NCI-H748 (cell line): ENCODE measurements around the gene C1orf50.
A peak's percentile ranks its signal among the peaks of the same experiment; 100 is the strongest.
"Not testable (repeated sequence)": the region's sequence is repeated elsewhere in the genome, so short reads cannot be mapped to it uniquely, and the experiment has no call there.

Source experiments
- DNase-seq: peaks from one replicate; lab custom pipeline; 2025; ENCODE audit not compliant: unreplicated experiment; lab: John Stamatoyannopoulos, UW

Gene C1orf50

DNA sequence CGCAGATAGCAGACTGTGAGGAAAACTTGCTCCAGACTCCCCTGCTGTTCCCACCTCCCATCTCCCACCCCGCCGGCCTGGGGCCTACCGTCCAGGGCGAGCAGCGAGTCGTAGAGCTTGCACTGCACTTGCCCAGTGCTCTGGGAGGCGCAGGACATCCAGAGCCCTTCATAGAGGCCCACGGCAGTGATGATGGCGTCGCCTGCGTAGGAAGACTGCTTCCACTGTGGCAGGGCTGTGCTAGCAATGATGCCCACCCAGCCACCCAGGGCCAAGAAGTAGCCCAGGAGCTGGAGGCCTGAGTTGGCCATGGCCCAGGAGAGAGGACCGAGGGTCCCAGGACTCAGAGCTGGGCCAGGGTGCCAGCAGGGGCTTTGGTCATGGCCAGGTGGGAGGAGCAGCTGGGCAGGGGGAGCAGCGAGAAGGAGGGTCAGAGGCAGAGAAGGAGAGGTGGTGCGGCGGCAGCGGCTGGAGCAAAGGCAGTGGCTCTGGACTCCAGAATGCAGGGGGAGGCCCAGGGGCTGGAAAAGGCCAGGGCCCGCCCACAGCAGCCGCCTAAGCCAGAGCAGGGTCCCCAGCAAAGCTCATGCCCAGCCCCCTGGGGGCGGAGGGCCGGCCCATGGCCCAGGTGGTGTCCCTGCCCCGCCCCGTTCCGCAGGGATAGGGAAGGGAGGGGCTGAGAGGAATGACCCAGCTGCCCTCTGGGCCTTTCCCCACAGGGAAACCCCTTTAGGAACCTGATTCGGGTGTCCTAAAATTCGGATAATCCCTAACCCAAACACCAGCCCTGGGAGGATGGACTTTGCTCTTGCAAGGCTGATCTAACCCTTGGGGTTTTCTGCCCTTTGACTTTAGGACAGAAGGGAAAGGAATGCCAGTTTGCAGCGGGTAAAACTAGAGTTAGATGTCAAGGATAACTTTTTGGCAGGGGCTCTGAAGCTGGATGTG lies 27.0 kb upstream of the C1orf50 start, which contains the start of gene CLDN19:
Gene CLDN19 (minus strand): TSS at position 484 of the 948 bp plus-strand sequence. CDS start 173 bp downstream, at position 311.
- no peak for DNase-seq

DNA sequence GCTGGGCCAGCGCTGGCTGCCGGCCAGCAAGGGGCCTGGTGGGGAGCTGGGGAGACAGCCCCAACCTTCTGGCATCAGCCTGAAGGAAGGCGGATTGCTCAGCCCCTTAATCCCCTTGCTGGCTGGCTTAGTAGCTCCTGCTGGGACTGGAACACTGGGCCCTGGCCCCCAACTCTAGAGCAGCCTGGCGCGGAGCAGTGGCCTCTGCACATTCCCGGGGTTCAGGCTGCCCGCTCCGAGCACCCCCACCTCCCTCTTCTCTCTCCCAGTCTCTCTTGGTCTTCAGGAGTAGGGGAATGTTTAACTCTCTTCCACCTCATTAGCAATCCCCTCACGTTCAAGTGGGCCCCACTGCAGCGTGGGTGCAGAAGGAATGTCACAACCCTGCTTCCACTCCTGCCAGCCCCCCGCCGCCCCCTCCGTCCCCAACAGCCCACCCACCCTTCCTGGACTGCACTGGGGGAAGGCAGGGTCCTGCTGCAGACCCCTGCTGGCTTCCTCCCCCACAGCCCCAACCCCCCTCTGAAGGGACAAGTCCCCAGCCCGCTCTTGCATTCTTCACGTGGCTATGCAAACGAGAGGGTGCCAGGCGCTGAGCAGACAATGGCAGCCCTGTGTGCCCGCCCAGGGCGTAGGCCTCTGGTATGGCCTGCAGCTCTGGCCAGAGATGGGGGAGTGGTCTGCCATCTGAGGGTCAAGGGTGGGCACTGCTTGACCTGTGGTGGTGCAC lies 26.0 kb upstream of the C1orf50 start:
- DNase-seq: no peak

DNA sequence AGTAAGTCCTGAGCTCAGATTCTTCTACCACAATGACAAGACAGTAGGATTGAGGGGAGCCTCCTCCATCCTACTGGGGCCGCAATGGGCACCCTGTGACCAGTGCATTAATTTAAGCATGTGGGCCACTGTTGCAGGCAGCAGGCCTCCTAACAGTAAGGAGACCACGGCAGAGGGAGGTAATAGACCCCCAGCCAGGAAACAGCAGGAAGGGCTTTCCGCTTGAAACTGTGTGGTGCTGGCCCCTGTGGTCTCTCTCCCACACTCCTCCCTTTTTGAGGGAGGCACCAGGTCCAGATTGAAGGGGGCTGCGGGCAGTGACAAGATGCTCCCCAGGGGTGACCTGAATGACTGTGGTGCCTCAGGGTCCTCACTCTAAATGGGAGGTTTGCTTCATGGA lies 25.3 kb upstream of the C1orf50 start:
- no peak for DNase-seq

DNA sequence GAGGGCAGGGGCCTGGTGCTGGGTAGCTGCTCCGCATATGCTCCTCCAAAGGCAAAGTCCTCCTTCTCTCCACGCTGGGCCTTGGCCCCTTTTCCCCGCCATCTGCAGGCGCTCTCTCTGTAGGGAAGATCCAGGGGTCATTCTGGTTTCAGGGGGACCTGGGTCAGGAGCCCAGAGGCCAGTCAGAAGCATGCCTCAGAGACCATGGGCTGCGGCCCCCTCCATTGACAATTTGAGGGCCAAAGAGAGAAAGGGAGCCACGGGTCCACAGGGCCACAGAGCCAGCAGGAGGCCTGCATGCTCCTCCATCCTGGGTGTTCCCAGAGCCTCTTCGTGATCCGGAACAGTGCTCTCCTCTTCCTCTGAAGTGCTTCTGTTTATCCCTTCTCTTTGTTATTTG lies 24.9 kb upstream of the C1orf50 start:
- DNase-seq: no peak

DNA sequence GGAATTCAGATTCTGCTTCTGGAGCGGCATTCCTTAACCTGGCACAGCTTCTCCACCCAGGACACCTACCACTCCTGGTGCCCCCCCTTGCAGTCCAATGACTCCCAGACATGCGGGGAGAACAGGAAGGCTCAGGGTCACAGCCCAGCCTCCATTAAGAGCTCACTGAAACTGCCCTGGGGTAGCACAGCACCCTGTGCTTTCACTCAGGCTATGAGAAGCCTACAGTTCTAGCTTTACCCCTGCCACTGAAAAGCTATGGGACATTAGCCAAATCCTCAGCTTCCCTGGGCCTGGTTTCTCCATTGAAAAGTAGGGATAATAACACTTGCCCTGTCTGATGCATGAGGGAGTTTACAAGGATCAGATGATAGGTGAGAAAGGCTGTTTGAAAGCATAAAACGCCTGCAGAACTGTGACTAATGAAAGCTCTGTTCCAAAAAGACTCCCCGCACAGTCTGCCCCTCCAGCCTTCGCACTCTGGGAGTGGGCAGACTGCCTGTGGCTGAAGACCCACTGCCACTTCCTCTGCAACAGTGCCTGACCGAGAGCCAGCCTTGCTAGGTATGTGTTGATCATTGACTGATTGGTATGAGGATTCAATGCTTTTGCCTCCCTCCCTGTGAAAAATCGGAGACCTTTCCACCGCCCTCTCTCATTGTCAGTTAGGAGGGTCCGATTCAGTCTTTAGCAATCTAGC lies 24.3 kb upstream of the C1orf50 start:
- no peak for DNase-seq

DNA sequence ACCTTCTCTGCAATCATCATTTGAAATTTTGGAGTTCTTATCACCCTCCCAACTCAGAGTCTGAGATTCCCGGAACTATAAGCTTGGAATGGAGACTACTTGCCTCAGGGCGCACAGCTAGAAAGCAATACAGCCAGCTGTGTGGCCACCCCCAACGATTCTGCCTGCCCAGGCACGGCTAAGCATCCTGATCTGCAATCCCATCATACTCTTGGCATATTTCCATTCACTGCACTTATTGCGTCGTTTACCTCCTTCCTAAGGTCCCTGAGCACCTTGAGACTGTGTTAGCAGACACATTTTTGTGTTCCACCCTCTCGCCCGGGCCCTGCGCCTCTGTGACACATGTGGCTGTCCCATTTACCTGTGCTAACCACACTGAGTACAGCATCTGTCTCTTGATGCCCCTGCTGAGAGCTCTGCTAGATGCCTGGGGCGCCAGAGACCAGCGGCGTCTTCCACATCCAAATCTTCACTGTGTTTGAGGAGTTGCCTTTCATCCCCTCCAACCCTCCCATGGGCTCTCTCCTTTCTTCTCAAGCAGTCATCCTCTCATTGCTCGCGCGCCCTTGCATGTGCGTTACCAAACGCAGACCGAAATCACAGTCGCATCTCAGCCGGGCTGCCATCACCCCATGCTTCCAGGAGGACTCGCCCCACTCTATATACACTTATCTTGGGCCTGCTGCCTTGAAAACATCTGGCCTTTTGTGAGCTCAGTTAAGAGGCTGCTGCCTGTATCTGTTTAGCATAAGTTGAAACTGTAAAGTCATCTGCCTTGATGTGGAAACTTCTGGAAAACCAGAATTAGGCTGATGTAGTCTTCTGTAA lies 23.5 kb upstream of the C1orf50 start:
- DNase-seq: no peak

DNA sequence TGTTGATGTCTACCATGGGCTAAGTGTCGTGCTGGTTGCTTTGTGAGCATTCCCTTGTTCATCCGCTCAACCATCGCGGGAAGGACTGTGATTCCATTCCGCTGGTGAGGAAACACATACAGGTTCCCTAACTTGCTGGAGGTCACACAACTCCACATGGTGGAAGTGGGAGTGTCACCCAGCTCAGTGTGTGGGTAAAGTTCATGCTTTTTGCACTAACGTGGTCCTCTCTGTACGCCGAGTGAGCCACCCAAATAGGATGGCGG lies 23.0 kb upstream of the C1orf50 start:
- DNase-seq: no peak

DNA sequence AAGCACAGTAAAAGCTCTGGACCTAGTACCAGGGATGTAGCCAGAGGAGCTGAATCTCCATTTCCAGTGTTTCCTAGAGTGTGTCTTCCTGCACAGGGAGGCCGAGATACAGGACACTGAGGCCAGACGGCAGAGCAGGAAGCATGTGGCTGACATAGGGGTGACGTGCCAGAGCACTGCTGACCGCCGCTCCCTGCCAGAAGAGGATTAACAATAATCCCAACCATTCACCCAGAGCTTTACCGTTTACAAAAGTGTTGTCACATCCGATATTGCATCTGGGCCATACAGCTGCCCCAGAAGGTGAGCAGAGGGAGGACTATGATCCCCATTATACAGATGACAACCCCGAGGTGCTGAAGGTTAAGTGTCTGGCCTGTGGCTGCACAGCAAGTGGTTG lies 21.2 kb upstream of the C1orf50 start:
- no peak for DNase-seq

DNA sequence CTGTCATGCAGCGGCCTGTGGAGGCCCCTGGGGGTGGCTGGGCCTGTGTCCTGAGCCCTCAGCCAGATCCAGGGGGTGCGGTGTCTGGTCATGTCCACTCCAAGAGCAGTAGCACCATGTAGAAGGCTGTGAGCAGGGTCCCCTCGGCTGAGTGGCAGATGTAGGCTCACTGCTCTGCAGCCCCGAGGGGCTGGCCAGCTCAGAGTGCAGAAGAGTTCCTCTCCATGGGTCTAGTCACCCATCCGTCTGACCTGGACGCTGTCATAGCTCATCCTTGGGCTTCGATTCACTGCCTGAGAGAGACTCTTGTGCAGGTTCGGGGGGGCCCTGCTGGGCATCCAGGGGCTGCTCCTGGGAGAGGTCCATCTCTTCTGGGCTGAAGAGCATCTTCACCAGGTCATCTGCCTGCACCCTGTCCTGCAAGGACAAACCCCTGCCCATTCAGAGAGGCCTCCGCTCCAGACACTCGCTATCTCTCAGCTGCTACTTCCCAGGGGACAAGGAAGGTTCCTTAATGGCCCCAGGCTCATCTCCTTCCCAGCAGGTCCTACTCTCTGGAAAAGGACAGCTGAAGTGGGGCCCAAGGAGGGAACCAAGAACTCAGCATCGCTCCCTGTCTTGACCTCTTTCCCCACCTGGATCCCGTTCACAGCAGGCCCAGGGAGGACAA lies 20.5 kb upstream of the C1orf50 start:
- no peak for DNase-seq

DNA sequence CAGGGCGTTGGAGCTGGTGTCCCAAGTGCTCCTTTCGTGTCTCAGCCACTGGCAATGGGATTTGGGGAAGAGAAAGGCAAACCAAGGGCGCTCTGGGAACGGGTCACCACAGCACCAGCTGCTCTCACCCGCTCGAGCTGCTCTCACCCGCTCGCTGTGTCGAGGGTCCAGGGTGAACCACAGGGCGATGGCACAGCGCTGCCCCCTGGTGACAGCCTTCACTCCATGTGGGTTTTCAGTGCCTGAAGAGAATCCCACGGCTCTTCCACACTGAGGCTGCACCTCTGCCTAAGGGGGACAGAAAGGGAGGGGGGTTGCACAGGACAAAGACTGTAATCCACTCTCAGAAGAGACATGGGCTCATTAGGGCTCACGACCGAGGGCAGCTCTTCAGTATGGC lies 19.9 kb upstream of the C1orf50 start:
- DNase-seq: peak; percentile 90

DNA sequence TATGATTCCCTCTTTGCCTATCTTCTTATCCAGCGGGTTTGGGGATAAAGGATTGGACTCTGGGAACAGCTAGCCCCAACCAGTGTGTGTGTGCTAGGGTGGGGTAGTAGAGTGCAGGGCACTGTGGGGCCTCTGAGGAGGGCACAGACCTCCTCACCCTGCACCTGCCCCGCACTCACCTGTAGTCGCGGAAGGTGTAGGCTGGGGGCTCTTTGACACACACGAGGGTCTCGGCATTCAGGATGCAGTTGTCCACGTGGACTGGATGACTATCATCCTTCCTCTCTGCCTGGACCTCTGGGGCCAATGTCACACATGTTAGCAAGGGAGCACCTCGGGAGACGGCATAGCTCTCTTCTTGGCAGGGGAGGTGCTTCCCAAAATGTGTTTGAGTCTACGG lies 19.0 kb upstream of the C1orf50 start:
- no peak for DNase-seq

DNA sequence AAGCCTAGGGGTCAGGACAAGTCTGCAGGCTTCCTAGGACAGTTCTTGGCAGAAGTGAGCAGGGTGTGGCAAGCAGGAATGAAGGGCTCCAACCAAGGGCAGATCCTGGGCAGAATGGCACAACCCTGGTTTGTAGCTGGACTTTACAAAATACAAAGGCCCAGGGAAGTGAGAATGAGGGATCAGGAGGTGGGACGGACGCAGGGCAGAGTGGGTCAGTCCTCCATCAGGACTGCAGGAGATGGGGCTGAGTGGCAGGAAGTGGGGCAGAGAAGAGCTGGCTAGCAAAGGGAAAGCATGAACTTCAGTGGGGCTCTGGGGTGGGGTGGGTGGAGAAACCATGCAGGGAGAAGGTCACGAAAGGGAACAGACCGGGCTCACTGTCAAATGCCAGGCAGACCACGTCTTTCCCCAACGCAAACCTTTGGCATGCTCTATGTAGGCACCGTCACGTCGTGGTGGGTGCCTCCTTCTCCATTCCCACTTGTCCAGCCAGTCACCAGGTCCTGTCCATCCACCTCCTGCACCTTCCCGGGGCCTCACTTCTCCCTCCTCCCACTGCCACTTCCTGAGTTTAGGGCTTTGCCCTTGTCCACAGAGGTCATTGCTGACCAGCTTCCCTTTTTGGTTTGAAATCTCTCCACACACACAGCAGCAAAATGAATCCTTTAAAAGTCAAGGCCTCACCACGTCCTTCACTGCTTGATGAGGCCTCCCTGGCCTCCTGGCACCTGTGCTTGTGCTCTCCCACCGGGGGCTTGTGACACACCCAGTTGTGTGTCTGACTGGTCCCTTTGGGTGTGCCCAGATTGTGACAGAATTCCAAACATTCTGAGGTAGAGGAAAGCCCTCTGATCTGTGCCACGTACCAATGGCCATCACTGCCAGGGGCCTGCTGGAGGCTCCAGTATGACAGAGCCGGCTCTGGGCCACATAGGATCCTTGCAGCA lies 18.3 kb upstream of the C1orf50 start:
- DNase-seq: no peak

DNA sequence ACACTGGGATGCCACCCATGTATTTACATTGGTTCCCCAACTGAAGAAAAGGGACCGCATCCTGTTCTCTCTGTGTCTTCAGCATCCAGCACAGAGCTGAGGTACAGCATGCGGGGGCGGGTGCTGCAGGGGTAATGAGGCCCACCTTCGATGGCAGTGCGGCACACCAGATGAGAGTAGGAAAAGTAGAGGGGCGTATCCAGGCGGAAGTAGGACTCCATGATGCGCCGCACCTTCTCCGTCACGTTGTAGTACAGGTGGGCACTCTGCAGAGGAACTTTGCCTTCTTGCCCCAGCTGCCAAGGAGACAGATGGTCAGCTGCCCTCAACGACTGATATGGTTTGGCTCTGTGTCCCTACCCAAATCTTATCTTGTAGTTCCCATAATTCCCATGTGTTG lies 17.0 kb upstream of the C1orf50 start:
- no peak for DNase-seq

DNA sequence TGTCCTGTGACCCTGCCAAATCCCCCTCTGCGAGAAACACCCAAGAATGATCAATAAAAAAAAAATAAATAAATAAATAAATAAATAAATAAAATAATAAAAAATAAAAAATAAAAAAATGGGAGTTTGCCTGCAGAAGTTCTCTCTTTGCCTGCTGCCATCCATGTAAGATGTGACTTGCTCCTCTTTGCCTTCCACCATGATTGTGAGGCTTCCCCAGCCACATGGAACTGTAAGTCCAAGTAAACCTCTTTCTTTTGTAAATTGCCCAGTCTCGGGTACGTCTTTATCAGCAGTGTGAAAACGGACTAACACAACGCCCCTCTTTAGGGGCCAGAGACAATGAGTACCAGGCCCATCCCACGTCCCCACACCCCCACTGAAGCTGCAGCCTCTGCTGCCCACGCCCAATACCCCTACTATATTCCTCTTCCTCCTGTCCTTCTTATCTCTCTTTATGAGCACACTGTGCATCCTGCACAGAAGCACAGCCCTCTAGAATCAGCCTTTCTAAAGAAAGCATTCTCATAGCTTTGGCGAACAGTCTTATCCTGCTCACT lies 15.5 kb upstream of the C1orf50 start:
- DNase-seq: not testable (repeated sequence)

DNA sequence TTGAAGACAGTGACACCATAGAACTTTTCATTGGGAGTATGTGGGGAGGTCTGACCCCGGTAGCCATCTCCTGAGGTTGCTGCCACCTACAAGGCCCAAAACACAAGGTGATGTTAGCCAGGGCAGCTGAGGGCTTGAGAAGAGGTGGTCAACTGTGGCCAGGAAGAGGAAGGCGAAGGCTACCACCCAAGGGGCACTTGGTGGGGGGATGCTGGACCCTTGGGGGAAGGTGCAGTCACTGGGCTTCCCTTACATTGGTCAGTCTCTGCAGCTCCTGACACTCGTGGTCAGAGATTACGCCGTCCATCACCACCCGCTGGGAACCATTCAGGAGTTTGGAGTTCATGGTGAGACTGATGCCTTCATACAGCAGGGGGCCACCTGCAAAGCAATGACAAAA lies 14.8 kb upstream of the C1orf50 start:
- DNase-seq: no peak

DNA sequence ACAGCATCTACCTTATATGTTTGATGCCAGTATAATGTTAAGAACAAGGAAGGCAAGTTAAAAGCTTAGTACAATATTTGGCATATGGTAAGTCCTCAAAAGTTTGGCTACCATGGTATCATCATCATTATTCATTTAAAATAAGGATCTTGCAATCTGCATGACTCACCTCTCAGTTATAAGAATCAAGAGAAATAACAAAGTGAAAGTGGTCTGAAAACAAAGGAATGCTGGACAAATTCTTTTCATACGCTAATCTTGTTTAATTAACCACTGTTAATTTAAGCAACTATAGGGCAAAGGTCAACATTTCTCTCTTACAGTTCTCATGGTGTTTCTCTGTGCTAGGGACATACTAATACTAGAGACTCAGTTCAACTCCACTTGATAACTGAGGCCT lies 14.0 kb upstream of the C1orf50 start:
- DNase-seq: no peak

DNA sequence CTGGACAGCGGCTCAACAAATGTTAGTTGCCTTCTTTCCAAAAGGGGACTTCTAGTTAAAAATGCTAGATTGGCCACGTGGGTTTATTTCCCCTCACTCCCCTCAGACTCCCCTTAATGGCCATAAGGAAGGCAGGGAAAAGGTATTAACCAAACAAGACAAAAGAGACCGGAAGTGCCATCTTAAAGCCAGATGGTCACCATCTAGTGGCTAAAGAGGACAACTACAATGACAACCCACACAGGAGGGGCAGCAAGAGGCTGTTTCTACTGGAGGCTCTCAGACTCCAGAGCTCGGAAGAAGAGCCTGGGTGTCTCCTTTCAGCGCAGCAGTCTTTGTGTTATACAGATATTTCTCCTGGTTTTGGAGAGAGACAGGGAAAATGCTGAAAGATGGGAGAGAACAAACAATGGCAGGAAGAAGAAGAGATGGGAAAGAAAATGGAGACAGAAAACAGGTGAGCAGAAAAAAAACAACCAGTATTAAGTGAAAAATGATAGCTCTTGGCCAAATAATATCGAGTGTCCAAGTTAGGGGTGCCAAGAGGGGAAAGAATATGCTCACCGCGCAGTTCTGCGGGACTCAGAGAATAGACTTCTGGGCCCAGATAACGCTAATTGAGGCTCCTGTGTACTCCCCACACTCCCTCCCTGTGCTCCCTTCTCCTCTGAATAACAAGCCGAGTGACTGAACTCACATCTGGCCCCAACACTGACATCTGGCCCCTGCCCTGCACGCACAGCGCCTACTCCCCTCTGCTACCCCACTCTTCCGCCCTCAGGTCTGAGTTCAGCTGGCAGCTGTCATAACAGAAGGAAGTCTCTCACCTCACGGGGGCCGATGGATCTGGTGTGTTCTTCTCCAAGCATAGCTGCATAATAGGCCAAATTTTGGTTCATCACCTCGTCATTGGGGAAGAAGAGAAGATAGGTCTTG lies 9.8 kb upstream of the C1orf50 start:
- peak; percentile 99 for DNase-seq

DNA sequence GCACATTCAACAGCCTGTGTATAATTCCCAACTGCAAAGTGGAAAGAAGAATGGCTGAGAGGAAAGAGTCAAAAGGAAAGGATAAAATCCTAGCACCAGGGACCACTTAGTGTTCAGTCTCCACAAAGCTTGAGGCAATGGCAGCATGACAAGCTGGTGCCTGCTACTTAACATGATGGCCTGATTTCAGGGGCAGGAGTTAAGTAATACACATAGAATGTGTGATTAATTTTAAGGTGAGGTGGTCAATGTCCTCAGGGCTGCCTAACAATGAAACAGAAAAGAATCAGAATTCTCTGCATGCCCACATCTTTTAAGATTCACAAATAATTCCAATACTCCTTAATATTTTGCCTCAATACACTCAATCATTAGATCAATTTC lies 9.2 kb upstream of the C1orf50 start:
- DNase-seq: no peak
